HepG2 (cell line): ENCODE results near the gene ATP8A2. TPM values are rescaled to one million over a fixed set of nuclear protein-coding genes. Genes with fewer than 3 reads are reported as not detected.

Experiments
- ATAC-seq: fragments of 200-7000 bp; cut with Tn5 transposase; 3 replicates; pipeline ENCODE4 v1.9.1; 2020; ENCODE audit warnings: mild to moderate bottlenecking, moderate library complexity
- BruUV-seq: library from RNA; stranded (reverse); fragments of 400-500 nt; replicated peaks from 2 replicates; lab custom pipeline; 2021; lab: Mats Ljungman, UMichigan
- CTCF ChIA-PET: fragments of 300-600 bp; formaldehyde crosslinking; extraction: SDS; loops from one replicate; lab custom pipeline; 2021; ENCODE audit warnings: low total read pairs, inconsistent platforms, low intra/inter-chr PET ratio; lab: Yijun Ruan, JAX
- POLR2A ChIA-PET: fragments of 350-600 bp; sonication (Branson Sonifier 250); formaldehyde crosslinking; loops from one replicate; lab custom pipeline; 2020; ENCODE audit warnings: antibody characterized with exemption, inconsistent platforms; lab: Yijun Ruan, JAX
- DNase-seq: peaks from one replicate; pipeline ENCODE4 v3.0.0-alpha.2; 2015; ENCODE audit warnings: low spot score
- FAIRE-seq: peaks from 3 replicates; lab custom pipeline; 2011; peaks lifted over from hg19 to GRCh38; lab: Jason Lieb, UNC
- H2AFZ ChIP-seq: one replicate; pipeline ENCODE4 v1.6.1; 2011; ENCODE audit warnings: low read length, inconsistent platforms
- H3K27ac ChIP-seq: fragments of 300-600 bp; 3 replicates; pipeline ENCODE4 v1.8.0; 2011; ENCODE audit warnings: mixed run types, mild to moderate bottlenecking, mixed read lengths, low read length, inconsistent platforms; ENCODE audit not compliant: insufficient read depth; ENCODE audit errors: extremely low read length
- H3K27me3 ChIP-seq, 2 experiments: fragments of 200-600 bp in 1 of 2; 2 replicates in 1 of 2; 3 replicates in 1 of 2; pipeline versions ENCODE4 v1.6.0 to v1.8.0; 2011; ENCODE audit warnings: low read length in 2 of 2, mild to moderate bottlenecking in 2 of 2, moderate library complexity in 2 of 2, inconsistent platforms in 1 of 2; ENCODE audit not compliant: insufficient read depth in 2 of 2, control insufficient read depth in 1 of 2
- H3K36me3 ChIP-seq, 2 experiments: fragments of 200-600 bp in 1 of 2; replicated peaks in 1 of 2; 2 replicates in 1 of 2; 3 replicates in 1 of 2; pipeline versions ENCODE4 v1.5.1 to v1.8.0; 2011; ENCODE audit warnings: low read length in 2 of 2, inconsistent platforms in 1 of 2; ENCODE audit not compliant: insufficient read depth in 2 of 2, control insufficient read depth in 1 of 2
- H3K4me1 ChIP-seq: 2 replicates; pipeline ENCODE4 v1.5.1; 2012; ENCODE audit warnings: low read length, inconsistent platforms; ENCODE audit not compliant: insufficient read depth
- H3K4me2 ChIP-seq: 2 replicates; pipeline ENCODE4 v1.6.0; 2011; ENCODE audit warnings: low read depth, low read length, inconsistent platforms
- H3K4me3 ChIP-seq, 3 experiments: fragments of 200-600 bp in 1 of 3; sonication (generic), shearing (Covaris generic) in 1 of 3; replicated peaks in 1 of 3; 2 replicates each; pipeline ENCODE4 v1.5.1; 2011 to 2016; ENCODE audit warnings: low read length in 3 of 3, inconsistent platforms in 2 of 3, low read depth in 2 of 3, mild to moderate bottlenecking in 2 of 3, control low read depth in 1 of 3, mixed read lengths in 1 of 3; ENCODE audit not compliant: insufficient read depth in 1 of 3
- H3K79me2 ChIP-seq: one replicate; pipeline ENCODE4 v1.6.1; 2011; ENCODE audit warnings: low read length, inconsistent platforms; ENCODE audit not compliant: insufficient read depth
- H3K9ac ChIP-seq: 2 replicates; pipeline ENCODE4 v1.6.0; 2011; ENCODE audit warnings: mild to moderate bottlenecking, low read depth, low read length, inconsistent platforms; ENCODE audit not compliant: insufficient read depth
- H3K9me3 ChIP-seq: 2 replicates; pipeline ENCODE4 v1.5.1; 2012; ENCODE audit warnings: mild to moderate bottlenecking, low read length
- H4K20me1 ChIP-seq: 2 replicates; pipeline ENCODE4 v1.6.0; 2011; ENCODE audit warnings: inconsistent platforms, mild to moderate bottlenecking, low read length, moderate library complexity; ENCODE audit not compliant: insufficient read depth
- AHR ChIP-seq: IDR thresholded peaks from 2 replicates; pipeline ENCODE4 v1.6.1; 2018; ENCODE audit warnings: missing genetic modification reagents, missing compliant biosample characterization
- ERF ChIP-seq: IDR thresholded peaks from 2 replicates; pipeline ENCODE4 v1.6.1; 2018; ENCODE audit warnings: missing biosample characterization, missing genetic modification reagents
- PHF21A ChIP-seq: sonication (generic); formaldehyde crosslinking; IDR thresholded peaks from 2 replicates; pipeline ENCODE4 v1.5.0; 2020; ENCODE audit warnings: mild to moderate bottlenecking, missing genetic modification reagents
- PTBP1 ChIP-seq: fragments of 200-400 bp; formaldehyde crosslinking; IDR thresholded peaks from 2 replicates; pipeline ENCODE4 v1.6.1; 2018; ENCODE audit warnings: low read length, low read depth; ENCODE audit not compliant: poor library complexity, severe bottlenecking
- SETDB1 ChIP-seq: sonication (generic); formaldehyde crosslinking; IDR thresholded peaks from 2 replicates; pipeline ENCODE4 v1.5.1; 2020; ENCODE audit warnings: missing genetic modification reagents, mild to moderate bottlenecking, borderline replicate concordance
- SKI ChIP-seq: fragments of 450-650 bp; IDR thresholded peaks from one replicate; pipeline ENCODE4 v1.6.1; 2018; ENCODE audit warnings: mild to moderate bottlenecking; ENCODE audit not compliant: partially characterized antibody
- TGIF2 ChIP-seq: IDR thresholded peaks from 2 replicates; pipeline ENCODE4 v1.6.1; 2016; ENCODE audit warnings: control low read depth, missing compliant biosample characterization
- ZNF205 ChIP-seq: IDR thresholded peaks from 2 replicates; pipeline ENCODE4 v1.6.1; 2018; ENCODE audit warnings: missing biosample characterization, missing genetic modification reagents
- ZNF331 ChIP-seq: sonication (generic); formaldehyde crosslinking; IDR thresholded peaks from 2 replicates; pipeline ENCODE4 v1.4.0; 2020; ENCODE audit warnings: missing genetic modification reagents
- ZNF431 ChIP-seq: sonication (generic); formaldehyde crosslinking; IDR thresholded peaks from 2 replicates; pipeline ENCODE4 v1.9.0; 2022; ENCODE audit warnings: missing genetic modification reagents, low read depth, mild to moderate bottlenecking, borderline replicate concordance
- ZNF619 ChIP-seq: sonication (generic); formaldehyde crosslinking; IDR thresholded peaks from 2 replicates; pipeline ENCODE4 v1.4.0; 2020; ENCODE audit warnings: mild to moderate bottlenecking, missing genetic modification reagents
- ZNF749 ChIP-seq: sonication (generic); formaldehyde crosslinking; IDR thresholded peaks from 2 replicates; pipeline ENCODE4 v1.8.0; 2022; ENCODE audit warnings: mild to moderate bottlenecking, missing genetic modification reagents, moderate library complexity, borderline replicate concordance
- ZNF772 ChIP-seq: sonication (generic); formaldehyde crosslinking; IDR thresholded peaks from 2 replicates; pipeline ENCODE4 v1.5.0; 2020; ENCODE audit warnings: mild to moderate bottlenecking, missing genetic modification reagents
- ZXDC ChIP-seq: sonication (generic); formaldehyde crosslinking; IDR thresholded peaks from 2 replicates; pipeline ENCODE4 v1.5.0; 2020; ENCODE audit warnings: mild to moderate bottlenecking, missing genetic modification reagents
- WGBS: methylation state at CpG from one replicate; pipeline ENCODE4 v1.1.6; 2017; ENCODE audit warnings: low lambda C conversion rate; 5-methylcytosine and 5-hydroxymethylcytosine counted together
- in situ Hi-C: cut with HindIII; loops from 2 replicates; pipeline ENCODE4 v1.10.0; 2017; ENCODE audit warnings: low pct_unique_long_range_greater_than_20kb; ENCODE audit not compliant: extremely low pct_ligation_motif_present
- intact Hi-C: fragments of 100-400 bp; cut with micrococcal nuclease; formaldehyde crosslinking; loops from one replicate; pipeline ENCODE4 v1.10.0; 2022; ENCODE audit not compliant: unreplicated experiment
- polyA plus RNA-seq, 8 experiments: library from polyadenylated mRNA; depleted of rRNA in 3 of 8; stranded (reverse) in 7 of 8; unstranded in 1 of 8; fragments of >200 nt; fragmentation: Illumina TruSeq in 4 of 8; extraction: Trizol in 4 of 8; gene quantifications; 2 replicates each; pipeline versions ENCODE4 v1.2.1 to v1.2.3, GENCODE V29; 2011 to 2016; ENCODE audit warnings: low read depth in 4 of 8, missing spikeins in 1 of 8, mixed read lengths in 1 of 8; ENCODE audit not compliant: insufficient read depth in 1 of 8
- total RNA-seq, 5 experiments: library from RNA; depleted of rRNA; stranded (reverse); fragments of >200 nt; fragmentation: Illumina TruSeq; extraction: Trizol; gene quantifications; 2 replicates each; pipeline ENCODE4 v1.2.3, GENCODE V29; 2016; ENCODE audit warnings: low read depth in 1 of 5

The ATP8A2 gene
- total and polyA plus RNA-seq, 2 of the 13 experiments (the other 11 are each of a cell fraction or from before 2014, with no cell fraction given) = 0.09 TPM; not detected in 1

- H3K27ac ChIP-seq = no peak overlapping the region
- BruUV-seq = no TSS peak
- H3K79me2 ChIP-seq = no peaks in the 10 kb centered on the region
- no peak for FAIRE-seq
- POLR2A ChIA-PET = no interaction called here
- no peak overlapping the region for H3K9ac ChIP-seq
- no peak for DNase-seq
- TF ChIP-seq ZNF205 (CRISPR knock-in tag) (no peak), PHF21A (CRISPR knock-in tag) (no peak), ZNF431 (CRISPR knock-in tag) (no peak), ZXDC (CRISPR knock-in tag) (no peak), TGIF2 (CRISPR knock-in tag) (no peak), ZNF772 (CRISPR knock-in tag) (no peak), SKI (no peak), ZNF331 (CRISPR knock-in tag) (no peak), ZNF749 (no peak), SETDB1 (CRISPR knock-in tag) (no peak), PTBP1 (no peak), ZNF619 (CRISPR knock-in tag) (no peak), AHR (CRISPR knock-in tag) (no peak), ERF (CRISPR knock-in tag) (no peak)
- TF ChIP-seq, all 625 proteins: peak for 0
- H3K4me2 ChIP-seq = no peak overlapping the region
- intact Hi-C loops = no loop called here
- CTCF ChIA-PET = no interaction called here
- no peak for ATAC-seq
- 15% methylated on average over 2 of the region's 2 CpGs for WGBS
- in situ Hi-C loops = no loop called here
- H3K4me1 ChIP-seq = no peaks in the 10 kb centered on the region
- no peaks in the 10 kb centered on the region for H3K36me3 ChIP-seq
- H2AFZ ChIP-seq = no peak overlapping the region
- no peaks in the 10 kb centered on the region for H3K9me3 ChIP-seq
- no peak overlapping the region for H3K4me3 ChIP-seq
- H3K27me3 ChIP-seq = peaks cover 0 to 19% of the 10 kb centered on the region in 2 experiments; a peak in 4 of 5 replicates
- no peaks in the 10 kb centered on the region for H4K20me1 ChIP-seq
Observed at GRCh38 chr13:26021516-26021915, 649.7 kb downstream of the ATP8A2 start.
